PC-3 (cell line): ENCODE data around the gene MT1M. TPM values are rescaled to one million over a fixed set of nuclear protein-coding genes. Genes with fewer than 3 reads are reported as not detected.

Experiments used
- ATAC-seq: fragments of 200-7000 bp; cut with Tn5 transposase; 2 replicates; pipeline ENCODE4 v1.9.1; 2020; ENCODE audit warnings: mild to moderate bottlenecking, moderate library complexity
- BruUV-seq: library from RNA; stranded (reverse); fragments of 400-500 nt; replicated peaks from 2 replicates; lab custom pipeline; 2021; lab: Mats Ljungman, UMichigan
- CTCF ChIA-PET: fragments of 300-600 bp; sonication (Branson Sonifier 250); formaldehyde crosslinking; loops from one replicate; lab custom pipeline; 2022; ENCODE audit warnings: antibody characterized with exemption; lab: Charles Lee
- POLR2A ChIA-PET: fragments of 300-600 bp; sonication (Branson Sonifier 250); formaldehyde crosslinking; loops from one replicate; lab custom pipeline; 2022; ENCODE audit warnings: antibody characterized with exemption; ENCODE audit not compliant: unreplicated experiment; lab: Charles Lee
- DNase-seq: peaks from one replicate; pipeline ENCODE4 v3.0.0-alpha.2; 2015
- H2AFZ ChIP-seq: fragments of 300-600 bp; sonication (generic); 2 replicates; pipeline ENCODE4 v1.6.0; 2016; ENCODE audit warnings: antibody characterized with exemption, low read length
- H3F3A ChIP-seq: fragments of 300-600 bp; sonication (generic); one replicate; pipeline ENCODE4 v1.6.0; 2017; ENCODE audit warnings: antibody characterized with exemption, low read length, control low read depth, mild to moderate bottlenecking; ENCODE audit not compliant: unreplicated experiment
- H3K27ac ChIP-seq: fragments of 300-600 bp; sonication (generic); 2 replicates; pipeline ENCODE4 v1.5.1; 2016; ENCODE audit warnings: mild to moderate bottlenecking, low read length
- H3K27me3 ChIP-seq: fragments of 300-600 bp; sonication (generic); 2 replicates; pipeline ENCODE4 v1.6.1; 2016; ENCODE audit warnings: low read length, mixed read lengths
- H3K36me3 ChIP-seq: fragments of 300-600 bp; sonication (generic); 2 replicates; pipeline ENCODE4 v1.6.1; 2016; ENCODE audit warnings: low read depth, mixed run types, low read length, mixed read lengths
- H3K4me1 ChIP-seq: fragments of 300-600 bp; sonication (generic); 2 replicates; pipeline ENCODE4 v1.5.1; 2016; ENCODE audit warnings: low read length; ENCODE audit not compliant: insufficient read depth
- H3K4me2 ChIP-seq: fragments of 300-600 bp; sonication (generic); 2 replicates; pipeline ENCODE4 v1.6.0; 2016; ENCODE audit warnings: low read length
- H3K4me3 ChIP-seq: fragments of 300-600 bp; sonication (generic); 2 replicates; pipeline ENCODE4 v1.5.1; 2016; ENCODE audit warnings: mild to moderate bottlenecking, low read length, mixed read lengths
- H3K79me2 ChIP-seq: fragments of 300-600 bp; sonication (generic); 2 replicates; pipeline ENCODE4 v1.6.1; 2017; ENCODE audit warnings: low read length, mixed read lengths
- H3K9ac ChIP-seq: fragments of 300-600 bp; sonication (generic); 2 replicates; pipeline ENCODE4 v1.6.0; 2016; ENCODE audit warnings: mild to moderate bottlenecking, low read length
- H3K9me2 ChIP-seq: fragments of 300-600 bp; sonication (generic); replicated peaks from 2 replicates; pipeline ENCODE4 v1.6.1; 2016; ENCODE audit warnings: mixed run types, low read length, mixed read lengths
- H3K9me3 ChIP-seq: fragments of 300-600 bp; sonication (generic); 2 replicates; pipeline ENCODE4 v1.6.1; 2016; ENCODE audit warnings: low read length, mixed read lengths
- H4K20me1 ChIP-seq: fragments of 300-600 bp; sonication (generic); 2 replicates; pipeline ENCODE4 v1.6.1; 2016; ENCODE audit warnings: low read length, mixed read lengths
- EZH2 ChIP-seq: fragments of 300-600 bp; sonication (generic); IDR thresholded peaks from one replicate; pipeline ENCODE4 v1.6.1; 2017; ENCODE audit warnings: antibody characterized with exemption, mild to moderate bottlenecking, low read length; ENCODE audit not compliant: unreplicated experiment
- EZH2phosphoT487 ChIP-seq: fragments of 300-600 bp; sonication (generic); IDR thresholded peaks from 2 replicates; pipeline ENCODE4 v1.6.1; 2018; ENCODE audit warnings: mild to moderate bottlenecking, antibody characterized with exemption, low read length, borderline replicate concordance
- intact Hi-C: fragments of 100-400 bp; cut with micrococcal nuclease; formaldehyde crosslinking; loops from 2 replicates; pipeline ENCODE4 v1.9.0; 2023
- total RNA-seq: library from RNA; depleted of rRNA; stranded (reverse); fragments of >200 nt; gene quantifications from 2 replicates; pipeline ENCODE4 v1.2.3, GENCODE V29; 2014
- TF ChIP-seq, protein P1 (sequence below): fragments of 300-600 bp; sonication (generic); conservative IDR thresholded peaks from 2 replicates; pipeline ENCODE4 v1.5.1; 2017; ENCODE audit warnings: antibody characterized with exemption, low read depth, mild to moderate bottlenecking, low read length

MT1M gene
- total RNA-seq, 1 experiment from 2014 or later = 1.5 TPM

DNA sequence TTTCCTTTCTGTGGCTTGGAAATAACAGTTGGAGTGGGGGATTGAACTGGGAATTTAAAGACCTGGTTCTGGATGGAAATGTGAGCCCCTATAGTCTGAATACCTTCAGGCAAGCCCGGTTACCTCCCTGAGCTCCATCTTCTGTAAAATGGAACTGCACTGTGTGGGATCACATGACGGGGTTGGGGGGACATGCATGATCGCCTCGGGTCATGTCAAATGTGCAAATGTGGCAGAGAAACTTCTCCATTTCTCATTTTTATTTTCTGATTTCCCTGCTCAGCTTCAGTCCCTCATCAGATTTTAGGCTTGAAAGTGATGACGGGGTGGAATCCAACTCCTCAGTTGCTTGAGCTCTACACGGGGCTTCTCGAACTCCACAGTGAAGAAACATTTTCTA lies 20.8 kb downstream of the MT1M start:
- POLR2A ChIA-PET = no interaction called here
- Histone ChIP-seq H3K4me3 (no peak overlapping the region), H3K4me2 (no peak overlapping the region), H3K9ac (no peak overlapping the region), H3K9me2 (no peaks in the 10 kb centered on the region), H3K9me3 (no peaks in the 10 kb centered on the region), H3K36me3 (no peaks in the 10 kb centered on the region), H3K79me2 (no peaks in the 10 kb centered on the region), H2AFZ (no peak overlapping the region), H3K27me3 (no peaks in the 10 kb centered on the region), H4K20me1 (no peaks in the 10 kb centered on the region), H3K4me1 (peaks cover 22% of the 10 kb centered on the region), H3K27ac (no peak overlapping the region), H3F3A (no peaks in the 10 kb centered on the region)
- DNase-seq (no peak), ATAC-seq (no peak)
- no TSS peak for BruUV-seq
- CTCF ChIA-PET = no interaction called here
- TF ChIP-seq, protein P1, sequence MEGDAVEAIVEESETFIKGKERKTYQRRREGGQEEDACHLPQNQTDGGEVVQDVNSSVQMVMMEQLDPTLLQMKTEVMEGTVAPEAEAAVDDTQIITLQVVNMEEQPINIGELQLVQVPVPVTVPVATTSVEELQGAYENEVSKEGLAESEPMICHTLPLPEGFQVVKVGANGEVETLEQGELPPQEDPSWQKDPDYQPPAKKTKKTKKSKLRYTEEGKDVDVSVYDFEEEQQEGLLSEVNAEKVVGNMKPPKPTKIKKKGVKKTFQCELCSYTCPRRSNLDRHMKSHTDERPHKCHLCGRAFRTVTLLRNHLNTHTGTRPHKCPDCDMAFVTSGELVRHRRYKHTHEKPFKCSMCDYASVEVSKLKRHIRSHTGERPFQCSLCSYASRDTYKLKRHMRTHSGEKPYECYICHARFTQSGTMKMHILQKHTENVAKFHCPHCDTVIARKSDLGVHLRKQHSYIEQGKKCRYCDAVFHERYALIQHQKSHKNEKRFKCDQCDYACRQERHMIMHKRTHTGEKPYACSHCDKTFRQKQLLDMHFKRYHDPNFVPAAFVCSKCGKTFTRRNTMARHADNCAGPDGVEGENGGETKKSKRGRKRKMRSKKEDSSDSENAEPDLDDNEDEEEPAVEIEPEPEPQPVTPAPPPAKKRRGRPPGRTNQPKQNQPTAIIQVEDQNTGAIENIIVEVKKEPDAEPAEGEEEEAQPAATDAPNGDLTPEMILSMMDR = no peak
- TF ChIP-seq EZH2phosphoT487 (no peak), EZH2 (no peak)
- intact Hi-C loops = loop anchor here (10.0 kb wide), 1 partner anchor 48 kb away; the partner anchor contains the start of gene MT2A

DNA sequence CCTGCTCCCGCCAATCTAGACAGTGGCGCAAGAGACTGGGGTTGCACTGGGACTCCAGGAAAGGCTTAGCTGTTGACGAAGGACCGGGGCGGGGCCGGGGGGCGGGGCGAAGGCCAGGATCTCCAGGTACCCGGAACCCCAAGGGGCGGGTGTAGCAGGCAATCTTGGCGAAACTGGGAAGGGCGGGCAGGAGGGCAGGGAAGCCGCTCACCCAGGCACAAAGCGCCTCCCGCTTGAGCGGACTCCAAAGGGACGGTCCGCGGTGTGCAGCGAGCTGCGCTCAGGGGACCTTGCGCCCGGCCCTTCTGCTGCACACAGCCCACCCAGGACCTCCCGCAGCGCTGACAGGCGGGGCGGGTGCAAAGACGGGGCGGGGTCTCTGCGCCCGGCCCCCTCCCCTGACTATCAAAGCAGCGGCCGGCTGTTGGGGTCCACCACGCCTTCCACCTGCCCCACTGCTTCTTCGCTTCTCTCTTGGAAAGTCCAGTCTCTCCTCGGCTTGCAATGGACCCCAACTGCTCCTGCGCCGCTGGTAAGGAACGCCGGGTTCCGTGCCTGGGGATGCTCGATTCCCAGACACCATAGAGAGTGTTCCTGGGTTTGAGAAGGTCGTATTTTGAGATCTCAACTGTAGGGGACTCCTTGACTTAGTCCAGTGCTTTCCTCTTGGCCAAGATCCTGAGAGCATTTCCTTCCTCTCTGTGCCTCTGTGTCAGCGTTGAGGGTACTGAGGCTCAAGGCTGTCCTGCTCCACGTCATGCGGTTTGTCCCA lies 25.3 kb downstream of the MT1M start, which contains the start of gene MT1F:
MT1F (plus strand) TSS at position 405 of the 772 bp plus-strand sequence; CDS start at position 505, 100 bp downstream.
- BruUV-seq = TSS peak; percentile 80
- H3K27ac ChIP-seq = 0 out of 2 replicates have a peak within 1 kb of the TSS, but pooled peaks have one; percentile 1
- intact Hi-C loops = loop anchor here (10.0 kb wide), 1 partner anchor 53 kb away; the partner anchor contains the start of gene MT2A

More for the DNA sequence above, 25.3 kb downstream of the MT1M start, which contains the start of gene MT1F:
- H3K36me3 ChIP-seq = no peaks in the 10 kb centered on the region
- H3K4me1 ChIP-seq = peaks cover 9% of the 10 kb centered on the region; the same call in 1 of the 2 replicates
- peak within 1 kb of the TSS; percentile 83 for H3K4me3 ChIP-seq
- H4K20me1 ChIP-seq = no peaks in the 10 kb centered on the region
- H3K4me2 ChIP-seq = peak within 1 kb of the TSS; percentile 98
- H3K9me3 ChIP-seq = no peaks in the 10 kb centered on the region
- peak; percentile 76 for DNase-seq
- ATAC-seq = peak; percentile 94
- no peaks in the 10 kb centered on the region for H3F3A ChIP-seq
- peak within 1 kb of the TSS; percentile 94 for H2AFZ ChIP-seq
- H3K79me2 ChIP-seq = no peaks in the 10 kb centered on the region
- CTCF ChIA-PET = interaction anchor here (0.6 to 0.7 kb wide), 3 partner anchors 48 to 206 kb away, joined by 3 to 6 read pairs (median 5); partner anchors contain the start of genes NUDT21 and OGFOD1
- TF ChIP-seq, protein P1 = no peak
- TF ChIP-seq EZH2phosphoT487 = no peak
- H3K27me3 ChIP-seq = no peaks in the 10 kb centered on the region
- POLR2A ChIA-PET = interaction anchor here (0.6 kb wide), 1 partner anchor 54 kb away, joined by 9 read pairs; no protein-coding TSS in a partner anchor
- no peaks in the 10 kb centered on the region for H3K9me2 ChIP-seq
- peak within 1 kb of the TSS; percentile 51 for H3K9ac ChIP-seq
